ENCODE data around the gene MARF1.
"Not testable (repeated sequence)": the region's sequence is repeated elsewhere in the genome, so short reads cannot be mapped to it uniquely, and the experiment has no call there.

The MARF1 gene

GRCh38 chr16:15650019-15650697, 7.2 kb upstream of the MARF1 start, which contains the start of gene NDE1:
NDE1 (plus strand) TSS chr16:15650245; CDS start chr16:15664779, 14,534 bp downstream.
- peak; percentile 83 for DNase-seq

- no peak for DNase-seq
Measured at GRCh38 chr16:15649727-15650018, 6.7 kb upstream of the MARF1 start.

DNA sequence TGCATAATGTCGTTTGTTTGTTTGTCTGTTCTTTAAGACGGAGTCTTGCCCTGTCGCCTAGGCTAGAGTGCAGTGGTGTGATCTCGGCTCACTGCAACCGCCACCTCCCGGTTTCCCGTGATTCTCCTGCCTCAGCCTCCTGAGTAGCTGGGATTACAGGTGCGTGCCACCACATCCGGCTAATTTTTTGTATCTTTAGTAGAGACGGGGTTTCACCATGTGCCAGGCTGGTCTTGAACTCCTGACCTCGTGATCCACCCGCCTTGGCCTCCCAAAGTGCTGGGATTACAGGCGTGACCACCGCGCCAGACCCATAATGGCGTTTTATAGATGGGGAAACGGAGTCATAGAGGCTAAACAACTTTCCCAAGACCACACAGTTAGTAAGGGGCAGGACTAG, 6.4 kb upstream of the MARF1 start:
- DNase-seq: not testable (repeated sequence)

GRCh38 chr16:15648135-15648730, 5.3 kb upstream of the MARF1 start:
- no peak for DNase-seq

GRCh38 chr16:15647294-15648014, 4.5 kb upstream of the MARF1 start:
- DNase-seq: no peak

- not testable (repeated sequence) for DNase-seq
Measured at GRCh38 chr16:15646557-15647293, 3.8 kb upstream of the MARF1 start.

- not testable (repeated sequence) for DNase-seq
Measured at GRCh38 chr16:15644962-15645465, 2.1 kb upstream of the MARF1 start.

GRCh38 chr16:15644267-15644961, 1.5 kb upstream of the MARF1 start:
- peak; percentile 63 for DNase-seq

GRCh38 chr16:15643946-15644250, 944 bp upstream of the MARF1 start:
- no peak for DNase-seq

DNA sequence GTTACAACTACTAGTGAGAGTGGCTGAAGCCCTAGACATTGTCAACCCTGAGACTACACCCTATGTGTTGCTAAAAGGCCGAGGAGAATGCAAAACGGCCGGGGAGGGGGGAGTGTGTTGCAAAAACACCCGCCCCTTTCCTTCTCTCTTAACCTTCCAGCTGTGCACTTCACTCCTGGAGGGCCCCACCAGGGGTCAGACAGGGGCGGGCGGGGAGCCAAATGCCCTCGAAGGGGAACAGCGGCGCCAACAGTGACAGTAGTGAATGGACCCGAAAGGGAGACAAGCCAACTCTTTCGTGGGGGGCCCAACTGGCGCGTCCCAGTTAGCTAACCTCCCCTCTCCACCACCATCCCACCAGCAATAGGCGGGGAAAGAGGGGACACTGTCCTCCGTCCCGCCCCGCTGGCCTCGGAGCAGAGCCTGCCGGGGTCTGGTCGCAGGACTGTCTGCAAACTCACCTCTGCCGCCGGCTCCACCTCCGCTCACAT, 352 bp downstream of the MARF1 start:
- DNase-seq: peak; percentile 62

DNA sequence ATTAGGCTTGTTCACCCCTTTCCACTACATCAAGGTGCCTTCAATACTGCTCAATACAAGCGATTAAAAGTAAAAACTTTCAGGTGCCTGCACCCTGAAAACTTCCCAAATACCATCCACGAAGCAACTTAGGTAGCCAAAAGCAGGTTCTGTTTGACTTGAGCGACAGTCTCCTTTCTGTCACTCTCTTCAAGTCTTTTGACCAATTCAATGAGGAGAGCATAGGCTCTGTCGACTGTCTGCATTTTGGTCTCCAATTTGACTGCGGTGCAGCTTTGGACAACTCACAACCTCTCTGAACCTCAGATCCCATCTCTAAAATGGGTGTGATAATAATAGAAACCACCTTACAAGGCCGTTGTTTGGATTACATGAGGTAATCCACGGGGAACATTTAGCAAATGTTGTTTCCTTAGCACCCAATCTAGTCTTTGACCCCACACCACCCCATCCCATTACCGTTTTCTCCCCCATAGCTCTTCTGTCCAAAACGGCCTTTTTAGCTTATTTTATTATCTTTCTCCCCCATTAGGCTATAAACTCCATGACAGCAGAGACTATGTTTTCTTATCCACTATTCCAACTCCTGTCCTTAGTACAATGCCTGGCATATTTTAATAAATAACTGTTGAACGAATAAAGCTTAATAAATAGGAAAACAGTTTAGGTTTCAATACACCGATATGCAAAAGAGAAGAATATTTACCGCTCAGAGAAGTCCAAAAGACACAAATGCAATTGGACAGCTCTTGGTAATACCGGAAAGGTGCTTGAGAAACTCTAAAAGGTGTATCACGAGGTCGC, 999 bp downstream of the MARF1 start:
- DNase-seq: no peak

- no peak for DNase-seq
Measured at GRCh38 chr16:15640966-15641365, 2.0 kb downstream of the MARF1 start.

DNA sequence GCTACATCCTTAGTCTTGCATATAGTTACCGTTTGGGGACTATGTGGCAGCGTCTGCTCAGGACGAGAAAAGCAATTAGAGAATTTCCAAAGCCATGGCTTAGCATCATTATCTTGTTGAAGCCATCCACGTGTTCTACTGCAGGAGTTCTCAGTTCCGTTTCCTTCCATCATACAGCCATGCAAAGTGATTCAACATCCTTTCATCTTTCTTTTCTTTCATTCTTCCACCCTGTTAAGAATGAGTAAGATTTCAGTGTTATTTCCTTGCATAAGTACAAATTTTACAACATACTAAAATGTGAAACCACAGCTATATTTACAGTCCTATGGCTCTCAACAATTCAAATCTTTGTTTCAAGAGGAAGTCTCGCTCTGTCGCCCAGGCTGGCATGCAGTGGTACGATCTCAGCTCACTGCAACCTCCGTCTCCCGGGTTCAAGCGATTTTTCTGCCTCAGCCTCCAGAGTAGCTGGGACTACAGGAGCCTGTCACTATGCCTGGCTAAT, 3.8 kb downstream of the MARF1 start:
- DNase-seq: no peak

- no peak for DNase-seq
Measured at GRCh38 chr16:15636392-15636873, 6.5 kb downstream of the MARF1 start.

DNA sequence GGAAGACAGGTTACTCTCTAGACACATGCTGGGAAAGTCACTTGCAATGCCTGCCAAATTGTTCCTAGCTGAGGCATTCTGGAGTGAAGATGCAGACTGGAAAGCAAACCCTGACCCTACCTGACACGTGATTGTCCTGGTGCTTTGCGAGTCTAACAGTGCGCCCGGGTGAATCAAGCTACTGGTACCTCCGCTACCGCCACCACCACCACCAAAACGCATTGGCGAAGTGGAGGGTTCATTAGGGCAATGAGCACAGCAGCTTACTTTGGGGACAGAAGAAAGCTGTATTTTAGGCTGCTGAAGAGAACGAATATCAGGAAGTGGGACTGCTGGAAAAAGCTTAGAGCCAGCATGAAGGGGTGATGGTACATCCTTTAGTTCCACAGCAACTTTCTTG, 7.0 kb downstream of the MARF1 start:
- DNase-seq: no peak

- DNase-seq: no peak
Measured at GRCh38 chr16:15631730-15632409, 11.1 kb downstream of the MARF1 start.

DNA sequence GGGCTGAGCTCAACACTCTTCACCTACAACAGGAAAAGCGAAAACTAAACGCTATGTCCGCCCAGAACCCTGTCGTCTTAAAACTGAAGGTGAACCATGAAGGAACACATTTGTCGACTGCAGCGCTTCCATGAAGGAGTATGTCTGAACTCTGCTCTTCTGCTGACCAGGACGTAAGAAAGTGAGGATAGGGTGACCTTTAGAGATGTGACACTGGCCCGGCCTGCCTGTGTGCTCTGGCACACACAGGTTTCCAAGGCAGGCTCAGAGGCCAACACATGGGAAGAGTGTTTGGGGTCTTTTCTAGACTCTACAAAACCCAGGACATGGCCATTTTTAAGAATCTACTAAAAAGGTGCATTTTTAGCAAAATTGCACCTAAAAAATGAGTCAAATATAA, 21.1 kb downstream of the MARF1 start:
- DNase-seq: no peak

- no peak for DNase-seq
Measured at GRCh38 chr16:15621456-15621855, 21.5 kb downstream of the MARF1 start.

GRCh38 chr16:15620611-15621195, 22.3 kb downstream of the MARF1 start:
- no peak for DNase-seq

- no peak for DNase-seq
Measured at GRCh38 chr16:15618392-15618791, 24.6 kb downstream of the MARF1 start.
